ENCODE measurements around the gene STAM.

The STAM gene

DNA sequence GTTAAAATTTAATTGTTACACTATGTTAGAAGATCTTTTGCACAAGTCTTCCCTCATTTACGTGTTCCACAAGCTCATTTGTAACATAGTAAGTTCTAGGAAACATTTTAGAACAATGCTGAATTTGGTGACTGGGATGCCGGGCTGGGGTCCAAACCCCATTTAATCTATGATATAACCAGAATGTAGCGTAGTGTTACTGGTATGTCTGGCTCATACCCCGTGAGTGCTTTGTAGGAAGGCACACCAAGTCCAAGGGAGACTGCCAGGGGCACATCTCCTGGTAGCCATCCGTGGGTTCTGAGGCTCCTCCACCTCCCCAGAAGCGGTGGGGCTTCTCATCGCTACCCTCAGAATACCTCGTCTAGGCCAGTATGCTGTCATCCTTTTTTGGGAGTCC is 86.7 kb downstream of the STAM start:
- in situ Hi-C loops (cut with HindIII; ENCODE audit: low sequenced_read_pairs), result no loop called here
- peak; percentile 14 for DNase-seq (ENCODE audit: low read depth, low spot score)
- TF ChIP-seq, protein P1, sequence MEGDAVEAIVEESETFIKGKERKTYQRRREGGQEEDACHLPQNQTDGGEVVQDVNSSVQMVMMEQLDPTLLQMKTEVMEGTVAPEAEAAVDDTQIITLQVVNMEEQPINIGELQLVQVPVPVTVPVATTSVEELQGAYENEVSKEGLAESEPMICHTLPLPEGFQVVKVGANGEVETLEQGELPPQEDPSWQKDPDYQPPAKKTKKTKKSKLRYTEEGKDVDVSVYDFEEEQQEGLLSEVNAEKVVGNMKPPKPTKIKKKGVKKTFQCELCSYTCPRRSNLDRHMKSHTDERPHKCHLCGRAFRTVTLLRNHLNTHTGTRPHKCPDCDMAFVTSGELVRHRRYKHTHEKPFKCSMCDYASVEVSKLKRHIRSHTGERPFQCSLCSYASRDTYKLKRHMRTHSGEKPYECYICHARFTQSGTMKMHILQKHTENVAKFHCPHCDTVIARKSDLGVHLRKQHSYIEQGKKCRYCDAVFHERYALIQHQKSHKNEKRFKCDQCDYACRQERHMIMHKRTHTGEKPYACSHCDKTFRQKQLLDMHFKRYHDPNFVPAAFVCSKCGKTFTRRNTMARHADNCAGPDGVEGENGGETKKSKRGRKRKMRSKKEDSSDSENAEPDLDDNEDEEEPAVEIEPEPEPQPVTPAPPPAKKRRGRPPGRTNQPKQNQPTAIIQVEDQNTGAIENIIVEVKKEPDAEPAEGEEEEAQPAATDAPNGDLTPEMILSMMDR (IDR thresholded peaks at IDR 0.05; ENCODE audit: low read depth, low read length), result no peak
- no peak overlapping the region for H3K4me3 ChIP-seq (ENCODE audit: low read depth, low read length)

DNA sequence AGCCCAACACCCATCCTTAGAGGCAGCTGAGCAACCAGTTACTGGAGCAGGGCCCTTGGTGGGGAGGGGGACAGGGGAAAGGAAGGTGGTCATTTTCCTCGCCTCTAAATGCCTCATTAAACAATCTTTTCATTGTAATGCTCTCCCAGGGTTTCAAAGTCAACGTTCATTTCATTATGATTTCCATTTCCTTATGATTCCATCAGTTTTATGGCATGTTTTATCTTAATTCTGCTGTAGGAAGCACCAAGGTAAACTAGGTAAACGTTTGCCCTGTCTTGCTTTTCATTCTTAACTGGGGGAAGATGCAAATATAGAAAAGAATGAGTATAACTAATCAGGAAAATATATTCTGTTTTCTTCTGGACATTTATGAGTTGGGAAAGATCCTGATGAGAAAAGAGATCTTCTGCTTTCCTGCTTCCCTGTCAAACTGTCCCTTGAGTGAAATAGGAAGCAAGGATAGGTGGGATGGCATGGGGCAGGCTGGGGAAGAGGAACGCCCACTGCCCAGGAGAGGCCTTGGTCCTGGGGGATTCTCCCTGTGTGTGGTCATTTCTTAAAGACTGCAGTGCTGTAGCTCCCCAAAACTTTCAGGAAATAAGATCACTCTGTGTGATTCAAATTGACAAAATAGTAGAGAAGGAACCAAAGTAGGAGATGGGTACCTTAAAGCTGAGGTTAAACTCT is 87.5 kb downstream of the STAM start:
- TF ChIP-seq, protein P1 (IDR thresholded peaks at IDR 0.05; ENCODE audit: low read depth, low read length), result no peak
- H3K4me3 ChIP-seq (ENCODE audit: low read depth, low read length), result no peak overlapping the region
- DNase-seq (ENCODE audit: low read depth, low spot score), result no peak
- in situ Hi-C loops (cut with HindIII; ENCODE audit: low sequenced_read_pairs), result no loop called here

DNA sequence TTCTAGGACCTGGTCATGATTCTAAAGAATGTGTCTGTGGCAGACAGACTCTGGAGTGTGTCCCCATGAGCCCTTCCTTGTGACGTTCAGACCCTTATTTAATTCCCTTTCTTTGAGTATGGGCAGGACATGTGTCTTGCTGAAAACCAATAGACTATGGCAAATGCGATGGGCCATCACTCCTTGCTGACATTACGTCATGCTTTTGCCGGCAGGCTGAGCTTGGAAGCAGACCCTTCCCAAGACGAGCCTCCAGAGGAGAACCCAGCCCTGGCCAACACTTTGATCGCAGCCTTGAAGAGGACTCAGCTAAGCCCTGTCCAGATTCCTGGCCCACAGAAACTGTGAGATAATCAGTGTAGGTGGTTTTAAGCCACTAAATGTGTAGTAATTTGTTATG is 89.7 kb downstream of the STAM start:
- TF ChIP-seq, protein P1 (IDR thresholded peaks at IDR 0.05; ENCODE audit: low read depth, low read length), result no peak
- no peak for DNase-seq (ENCODE audit: low read depth, low spot score)
- in situ Hi-C loops (cut with HindIII; ENCODE audit: low sequenced_read_pairs), result no loop called here
- no peak overlapping the region for H3K4me3 ChIP-seq (ENCODE audit: low read depth, low read length)

GRCh38 chr10:17734432-17735080 is 90.6 kb downstream of the STAM start:
- no peak overlapping the region for H3K4me3 ChIP-seq (ENCODE audit: low read depth, low read length)
- in situ Hi-C loops (cut with HindIII; ENCODE audit: low sequenced_read_pairs), result no loop called here
- TF ChIP-seq, protein P1 (IDR thresholded peaks at IDR 0.05; ENCODE audit: low read depth, low read length), result no peak
- DNase-seq (ENCODE audit: low read depth, low spot score), result no peak

- no peak overlapping the region for H3K4me3 ChIP-seq (ENCODE audit: low read depth, low read length)
- in situ Hi-C loops (cut with HindIII; ENCODE audit: low sequenced_read_pairs), result no loop called here
- TF ChIP-seq, protein P1 (IDR thresholded peaks at IDR 0.05; ENCODE audit: low read depth, low read length), result no peak
- DNase-seq (ENCODE audit: low read depth, low spot score), result no peak
These were observed 91.4 kb downstream of the STAM start for GRCh38 chr10:17735166-17735941.

- H3K4me3 ChIP-seq (ENCODE audit: low read depth, low read length), result no peak overlapping the region
- in situ Hi-C loops (cut with HindIII; ENCODE audit: low sequenced_read_pairs), result no loop called here
- no peak for DNase-seq (ENCODE audit: low read depth, low spot score)
- TF ChIP-seq, protein P1 (IDR thresholded peaks at IDR 0.05; ENCODE audit: low read depth, low read length), result no peak
These were observed 92.3 kb downstream of the STAM start for GRCh38 chr10:17736223-17736622.

Data from astrocyte of the spinal cord (primary cell).